Activated T-helper 9 cell treated with anti-CD3 and anti-CD28 coated beads, Interleukin-2, amount 50 U/mL, for 16 hours (primary cell): Measurements from ENCODE around the gene PIAS1.
A peak's percentile ranks its signal among the peaks of the same experiment; 100 is the strongest.
"Not testable (repeated sequence)": the region's sequence is repeated elsewhere in the genome, so short reads cannot be mapped to it uniquely, and the experiment has no call there.

Experiments
- DNase-seq: peaks from one replicate; pipeline ENCODE4 v3.0.0-alpha.2; 2020; ENCODE audit warnings: low read depth

PIAS1 gene

DNA sequence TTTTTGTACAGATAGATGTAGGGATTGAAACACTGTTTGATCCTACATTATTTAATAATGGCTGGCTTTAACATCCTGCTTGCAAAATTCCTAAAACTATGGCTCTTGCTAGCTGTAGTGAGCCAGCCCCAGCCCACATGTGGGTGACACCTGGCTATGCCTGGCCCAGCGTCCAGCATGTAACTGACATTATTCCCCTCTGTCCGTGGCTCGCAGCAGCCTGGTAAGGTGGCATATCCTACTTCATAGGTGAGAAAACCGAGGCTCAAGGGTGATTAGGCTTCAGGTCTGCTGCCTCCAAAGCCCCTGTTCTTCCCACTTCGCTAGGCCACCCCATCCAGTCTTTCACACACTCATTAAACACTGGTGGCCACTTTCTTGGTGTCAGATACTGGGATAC lies 149.4 kb downstream of the PIAS1 start:
- no peak for DNase-seq

DNA sequence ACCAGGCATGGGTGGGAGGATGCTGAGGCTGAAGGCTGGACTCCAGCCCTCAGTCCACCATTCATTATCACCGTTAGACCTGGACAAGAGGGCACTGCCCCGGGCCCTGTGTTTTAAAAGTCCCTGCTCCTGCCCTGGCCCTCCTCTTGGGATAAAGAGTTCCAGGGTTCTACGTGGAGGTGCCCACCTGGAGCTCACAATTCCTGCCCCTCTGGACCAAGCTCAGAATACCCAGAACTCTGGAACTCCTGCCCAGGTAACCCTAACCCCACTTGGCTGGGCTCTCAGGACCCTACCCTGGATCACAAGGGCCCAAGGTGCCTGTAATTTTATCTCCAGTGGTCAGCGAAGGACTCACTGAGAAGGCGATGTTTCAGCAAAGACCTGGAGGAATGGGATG lies 149.8 kb downstream of the PIAS1 start:
- no peak for DNase-seq

DNA sequence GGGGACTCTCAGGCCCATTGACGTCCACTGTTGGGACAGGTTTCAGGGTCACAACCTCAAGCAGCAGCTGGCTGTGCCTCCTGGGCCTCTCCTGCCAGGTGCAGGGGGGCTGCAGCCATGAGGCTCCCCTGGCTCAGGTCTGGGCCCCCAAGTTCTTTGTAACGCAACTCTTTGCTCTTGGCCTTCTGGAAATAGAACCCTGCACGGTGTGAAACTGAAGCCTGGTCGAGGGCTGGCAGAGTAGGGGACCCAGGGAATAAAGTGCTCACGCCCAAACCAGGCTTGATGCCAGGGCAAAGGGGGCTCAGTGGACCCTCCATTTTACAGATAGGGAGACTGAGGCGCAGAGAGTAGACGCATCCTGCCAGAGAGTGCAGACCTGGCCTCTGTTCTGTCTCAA lies 150.2 kb downstream of the PIAS1 start:
- no peak for DNase-seq

DNA sequence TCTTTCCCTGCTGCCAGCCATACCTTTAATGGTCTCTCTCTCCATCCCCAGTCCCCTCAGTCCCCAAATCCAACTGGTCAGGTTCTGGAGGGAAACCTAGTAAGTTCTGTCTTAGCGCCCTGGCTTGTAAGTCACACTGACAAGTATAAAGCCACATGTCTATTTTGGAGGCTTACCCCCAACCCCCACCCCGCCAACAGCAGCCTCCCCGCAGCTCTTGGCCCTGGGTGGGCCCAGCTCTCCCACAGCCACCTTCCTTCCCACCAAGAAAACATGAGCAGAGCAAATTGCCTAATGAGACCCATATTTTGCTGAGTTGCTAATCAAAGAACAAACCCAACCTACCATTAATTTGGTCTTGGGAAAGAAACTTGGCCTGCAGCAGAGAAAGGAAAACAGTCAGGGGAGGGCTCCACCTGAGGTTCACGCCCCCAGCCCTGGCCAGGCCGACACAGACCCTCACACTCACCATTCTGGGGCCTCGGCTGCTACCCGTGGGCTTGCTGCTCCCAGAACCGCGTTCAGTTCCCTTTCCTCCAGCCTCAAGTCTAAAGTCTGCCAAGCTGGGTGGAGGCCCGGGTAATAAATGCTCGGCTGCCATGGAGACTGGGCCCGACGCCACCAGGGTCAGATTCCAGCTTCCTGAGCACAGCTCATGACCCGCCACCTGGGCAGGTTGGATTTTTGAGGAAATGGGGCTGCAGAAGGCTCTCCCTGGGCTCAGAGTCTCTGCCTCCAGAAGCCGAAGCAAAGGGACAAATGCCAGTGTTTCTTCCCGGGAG lies 150.9 kb downstream of the PIAS1 start, which contains the start of gene CALML4:
Gene CALML4, minus strand, starts transcription at position 557 of the 782 bp plus-strand sequence. Its CDS starts 85 bp downstream, at position 472.
- no peak for DNase-seq

DNA sequence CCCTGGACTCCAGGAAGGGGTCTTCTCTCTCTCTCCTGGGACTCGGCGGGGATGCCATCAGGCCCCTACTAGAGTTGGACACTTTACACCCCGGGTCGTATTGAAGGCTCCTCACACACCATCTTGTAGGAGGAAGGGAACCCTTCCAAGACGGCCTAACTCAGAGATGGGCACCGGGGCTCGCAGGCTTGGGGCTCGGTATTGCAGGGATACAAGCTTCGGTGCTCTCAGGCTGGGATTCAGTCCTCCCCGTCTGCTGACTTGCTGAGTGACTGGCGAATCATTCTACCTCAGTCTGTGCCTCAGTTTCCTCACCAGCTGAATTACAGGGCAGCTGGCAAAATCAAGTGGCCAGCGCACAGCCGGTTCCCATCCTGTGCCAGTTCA lies 151.4 kb downstream of the PIAS1 start:
- no peak for DNase-seq

DNA sequence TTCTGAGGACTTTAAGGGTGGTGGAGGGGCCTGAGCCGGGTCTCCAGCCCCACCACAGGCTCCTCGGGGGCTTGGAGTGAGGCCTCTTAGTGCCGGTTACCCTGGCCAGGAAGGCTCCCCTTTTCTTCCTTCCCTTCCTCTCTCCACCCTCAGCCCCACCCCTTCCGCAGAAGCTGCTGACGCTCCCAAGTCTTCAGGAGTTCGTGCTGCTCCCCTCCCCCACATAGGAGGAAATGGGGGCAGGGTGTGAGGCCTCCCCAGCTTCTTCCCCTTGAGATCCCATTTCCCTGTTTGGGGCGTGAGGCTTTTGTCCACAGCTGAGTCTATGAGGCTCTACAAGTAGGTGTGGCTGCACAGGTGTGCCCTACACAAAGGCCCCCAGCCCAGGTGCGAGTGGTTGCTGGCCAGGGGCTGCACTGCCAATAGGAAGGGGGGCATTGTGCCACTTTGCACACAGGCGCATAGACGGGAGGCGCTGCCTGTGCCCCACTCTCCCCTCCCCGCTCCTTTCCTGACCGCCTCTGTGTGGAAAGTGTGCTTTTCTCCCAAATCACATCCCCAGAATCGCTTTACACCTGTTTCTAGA lies 151.9 kb downstream of the PIAS1 start:
- no peak for DNase-seq

DNA sequence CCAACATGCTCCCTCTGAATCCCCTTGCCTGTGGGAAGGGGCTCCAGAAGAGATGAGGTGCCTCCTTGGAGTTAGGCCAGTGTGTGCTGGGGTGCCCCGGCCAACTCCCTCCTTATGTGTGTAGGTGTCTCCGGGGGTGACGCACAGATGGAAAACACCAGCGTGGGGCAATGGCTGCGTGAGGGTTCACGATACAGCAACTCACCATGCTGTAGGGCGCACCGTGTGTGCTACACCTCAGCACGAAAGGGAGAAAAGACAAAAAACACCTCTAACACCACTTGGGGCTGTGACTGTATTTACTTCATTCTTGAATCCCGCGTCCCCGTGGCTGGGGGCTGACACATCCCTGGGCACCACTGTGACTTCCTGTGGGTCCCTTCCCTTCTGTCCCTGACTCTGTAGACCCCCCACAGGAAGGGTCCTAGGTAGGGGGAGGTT lies 152.6 kb downstream of the PIAS1 start:
- DNase-seq: no peak

DNA sequence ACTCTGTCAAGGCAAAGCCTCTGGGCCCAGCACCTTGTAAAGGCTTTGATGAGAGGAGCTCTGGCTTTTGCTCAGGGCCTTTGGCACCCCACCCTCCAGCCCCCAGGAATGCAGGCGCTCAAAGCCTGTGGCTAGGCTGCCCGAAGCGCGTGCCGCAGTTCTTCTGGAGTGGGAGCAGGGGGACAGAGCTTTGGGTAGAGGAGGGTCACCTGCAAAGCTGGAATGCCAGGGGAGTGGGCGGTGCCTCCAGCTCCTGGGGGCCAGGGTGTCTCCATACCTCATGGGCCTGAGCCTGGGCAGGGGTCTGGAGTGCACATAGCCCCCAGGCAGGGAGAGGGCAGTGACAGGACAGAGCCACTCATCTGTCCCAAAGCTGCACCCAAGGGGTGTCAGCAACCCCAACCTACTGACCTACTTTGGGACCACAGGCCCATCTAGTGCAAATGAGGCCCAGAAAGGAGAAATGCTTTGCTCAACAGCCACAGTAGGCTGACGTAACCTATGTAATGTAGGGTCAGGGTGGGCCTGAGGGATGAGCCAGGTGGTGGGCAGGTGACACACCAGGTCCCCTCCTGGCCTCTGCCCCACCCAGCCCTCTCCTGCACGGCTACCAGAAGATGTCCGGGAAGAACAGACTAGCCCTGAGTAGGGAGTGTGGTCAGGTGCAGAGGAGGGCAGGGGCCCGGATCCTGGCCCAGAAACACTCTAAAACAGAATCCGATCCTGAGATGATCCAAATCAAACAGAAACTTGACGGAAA lies 153.2 kb downstream of the PIAS1 start:
- DNase-seq: no peak

DNA sequence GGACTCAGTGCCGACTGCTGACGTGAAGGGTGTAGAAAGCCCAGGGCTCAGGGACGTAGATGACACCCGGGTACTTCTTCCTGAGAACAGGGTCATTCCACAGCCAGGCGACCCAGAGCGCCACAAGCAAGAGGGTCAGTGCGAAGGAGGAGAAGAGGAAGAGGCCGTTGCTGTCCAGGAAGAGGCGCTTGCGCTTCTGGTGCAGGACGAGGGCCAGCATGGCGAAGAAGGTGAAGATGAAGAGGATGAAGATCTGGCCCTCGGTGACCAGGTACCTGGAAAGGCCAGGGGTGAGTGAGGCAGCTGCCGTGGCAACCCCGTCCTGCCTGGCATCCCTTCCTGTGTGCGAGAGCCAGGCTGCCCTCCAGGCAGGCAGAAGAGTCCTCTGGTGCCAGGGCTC lies 154.0 kb downstream of the PIAS1 start:
- DNase-seq: no peak

DNA sequence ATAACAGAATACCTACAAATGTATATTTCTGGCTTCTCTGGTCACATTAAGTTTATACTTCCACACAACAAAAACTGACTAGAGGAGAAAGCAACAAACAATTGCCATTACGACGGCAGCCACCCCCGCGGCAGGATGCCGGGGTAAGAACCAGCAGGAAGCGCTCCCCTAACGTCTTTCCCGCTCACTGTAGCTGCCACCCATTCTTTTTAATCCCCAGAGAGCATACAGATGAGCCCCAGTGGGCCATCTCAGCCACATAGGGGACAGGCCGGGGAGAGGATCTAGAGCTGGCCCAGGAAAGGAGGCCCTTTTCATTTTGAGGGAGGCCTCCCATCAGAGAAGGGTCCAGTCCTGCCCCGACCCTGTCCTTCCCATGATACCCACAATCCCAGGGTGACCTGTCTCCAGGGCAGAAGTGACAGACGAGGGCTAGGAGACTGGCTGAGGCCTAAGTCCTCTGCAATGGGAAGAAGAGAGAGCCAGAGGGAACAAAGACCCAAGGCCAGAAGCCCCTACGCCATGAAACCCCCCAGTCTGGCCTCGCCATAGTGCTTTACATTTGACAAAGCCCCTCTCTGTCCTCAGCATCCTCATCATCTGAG lies 154.6 kb downstream of the PIAS1 start:
- no peak for DNase-seq

DNA sequence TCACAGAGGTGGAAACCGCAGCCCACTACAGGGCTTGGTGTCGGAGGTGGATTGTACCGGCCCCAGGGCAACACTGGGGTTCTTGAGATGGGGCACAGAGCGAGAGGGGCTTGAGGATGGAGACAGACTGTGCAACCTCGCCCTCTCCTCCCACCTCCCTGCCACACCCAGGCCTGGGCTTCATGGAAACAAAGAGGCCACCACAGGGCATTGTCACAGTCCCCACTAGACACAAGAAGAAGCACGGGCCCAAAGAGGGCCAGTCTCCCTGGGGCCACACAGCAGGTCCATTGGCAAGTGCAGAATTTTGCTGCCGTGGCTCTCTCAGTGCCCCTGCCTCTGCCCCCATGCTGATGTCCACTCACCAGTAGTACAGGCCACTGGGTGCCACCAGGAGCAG lies 155.2 kb downstream of the PIAS1 start:
- no peak for DNase-seq

DNA sequence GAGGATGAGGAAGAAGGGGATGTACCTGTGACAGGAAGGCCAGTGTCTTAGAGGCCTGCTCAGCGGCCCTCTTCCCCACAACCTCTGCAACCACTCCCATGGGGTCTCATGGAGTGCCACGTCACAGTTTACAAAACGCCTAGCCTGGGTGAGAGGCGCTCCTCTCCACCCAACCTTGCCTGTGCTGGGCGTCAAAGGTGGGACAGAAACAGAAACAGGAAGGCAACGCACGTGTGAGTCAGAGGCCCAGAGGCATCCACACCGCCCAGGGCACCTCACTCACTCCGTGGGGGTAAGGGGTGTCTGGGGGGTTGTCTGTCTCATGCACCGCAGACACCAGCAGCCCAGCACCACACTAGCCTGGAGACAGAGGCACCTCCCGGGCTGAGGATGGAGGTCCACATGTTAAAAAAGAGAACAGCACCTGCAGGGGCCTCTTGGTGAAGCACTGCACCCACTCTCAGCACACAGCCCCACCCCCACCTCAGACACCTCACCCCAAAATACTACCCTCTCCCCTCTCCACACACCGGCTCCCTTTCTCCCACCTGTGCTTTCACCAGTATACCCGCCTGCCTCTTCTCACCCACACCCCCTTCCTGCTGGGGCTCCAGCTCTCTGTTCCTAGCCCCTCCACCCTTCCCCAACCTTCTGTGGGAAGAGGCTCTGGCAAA lies 155.8 kb downstream of the PIAS1 start:
- DNase-seq: peak; percentile 22

DNA sequence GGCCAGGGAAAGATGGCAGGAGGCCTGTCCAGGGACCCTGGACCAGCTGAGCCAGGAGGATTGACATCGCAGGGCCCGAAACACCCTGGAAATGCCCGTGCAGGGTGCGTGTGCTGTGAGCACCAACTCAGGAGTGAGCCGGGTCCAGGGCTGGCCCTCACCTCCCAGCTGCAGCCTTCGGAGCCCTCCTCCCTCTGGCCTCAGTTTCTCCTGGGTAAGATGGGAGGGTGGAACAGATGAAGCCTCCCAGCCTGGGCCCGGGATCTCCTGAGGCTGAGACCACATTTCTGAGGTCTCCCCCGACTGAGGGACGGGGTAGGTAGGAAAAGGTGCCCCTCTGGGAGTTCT lies 156.3 kb downstream of the PIAS1 start:
- DNase-seq: no peak

DNA sequence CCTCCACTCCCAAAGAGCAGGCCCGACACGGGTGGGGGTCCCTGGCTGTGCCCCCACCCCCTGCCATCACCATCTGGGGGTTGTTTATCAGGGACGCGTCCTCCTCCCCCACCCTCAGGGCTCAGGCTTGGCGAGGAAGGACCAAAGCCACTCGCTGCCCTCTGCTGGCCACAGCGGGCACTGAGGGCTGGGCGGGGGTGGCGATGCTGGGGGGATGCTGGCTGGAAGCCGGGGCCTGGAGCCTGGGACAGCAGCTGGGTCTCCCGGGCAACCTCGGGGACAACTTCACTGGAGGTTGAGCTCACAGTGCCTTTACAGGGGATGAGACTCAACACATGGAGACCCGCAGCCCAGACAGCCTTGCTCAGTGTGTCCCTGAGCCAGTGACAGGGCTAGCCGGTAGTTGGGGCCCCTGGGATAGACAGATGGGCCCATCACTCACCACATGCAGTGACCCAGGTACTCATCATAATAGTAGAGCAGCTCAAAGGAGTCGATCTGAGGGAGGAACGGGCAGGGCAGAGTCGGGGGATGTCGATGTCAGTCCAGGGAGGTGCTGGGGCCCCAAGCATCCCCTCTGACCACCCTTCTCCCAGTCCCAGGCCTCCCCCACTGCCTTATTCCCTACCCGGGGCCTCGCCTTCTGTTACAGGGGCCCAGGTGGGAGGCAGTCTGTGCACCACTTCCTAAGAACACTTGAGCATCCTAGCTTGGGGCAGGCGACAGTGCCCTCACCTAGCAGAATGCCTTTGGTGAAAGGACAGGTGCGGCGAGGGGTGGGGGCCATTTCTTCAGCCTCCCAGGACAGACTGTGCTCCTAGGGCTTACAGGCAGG lies 156.9 kb downstream of the PIAS1 start:
- peak; percentile 32 for DNase-seq

DNA sequence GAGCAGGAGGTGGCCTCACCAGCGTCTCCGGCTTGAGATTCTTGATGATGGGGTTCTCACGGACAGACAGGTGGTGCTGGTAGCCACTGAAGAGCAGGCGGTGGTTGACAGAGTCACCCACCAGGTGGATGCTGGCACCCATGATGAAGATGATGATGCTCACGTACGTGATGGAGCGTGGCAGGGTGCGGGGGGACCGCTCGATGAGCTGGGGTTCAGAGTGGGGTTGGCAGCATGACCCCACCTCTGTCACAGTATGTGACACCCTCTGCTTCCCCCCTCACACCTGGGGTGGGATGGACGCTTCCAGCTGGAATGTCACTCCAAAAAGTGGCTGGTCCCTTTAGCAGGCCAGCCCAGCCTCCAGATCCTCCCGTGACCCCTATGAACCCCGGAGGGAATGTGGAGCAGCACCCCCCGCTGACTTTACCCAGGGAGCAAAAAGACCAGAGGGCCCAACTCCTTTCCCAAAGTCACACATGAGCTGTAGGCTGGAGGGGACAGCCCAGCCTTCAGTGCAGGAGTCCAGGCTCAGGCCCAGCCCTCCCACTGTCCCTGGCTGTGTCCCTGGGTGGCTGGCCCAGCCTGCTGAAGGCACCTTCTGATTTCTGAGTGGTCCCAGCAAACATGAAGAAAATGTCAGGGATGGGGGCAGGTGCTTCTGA lies 157.7 kb downstream of the PIAS1 start:
- DNase-seq: no peak

DNA sequence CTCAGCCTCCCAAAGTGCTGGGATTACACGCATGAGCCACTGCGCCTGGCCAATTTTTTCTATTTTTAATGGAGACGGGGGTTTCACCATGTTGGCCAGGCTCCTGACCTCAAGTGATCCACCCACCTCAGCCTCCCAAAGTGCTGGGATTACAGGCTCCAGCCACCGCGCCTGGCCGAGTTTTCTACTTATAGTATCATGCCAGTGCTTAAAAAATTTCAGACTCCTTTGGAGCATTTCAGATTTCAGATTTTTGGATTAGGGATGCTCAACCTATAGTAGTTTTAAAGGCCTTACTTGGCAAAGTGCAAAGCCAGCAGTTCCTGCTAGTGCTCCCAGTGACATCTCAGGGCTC lies 159.4 kb downstream of the PIAS1 start:
- DNase-seq: not testable (repeated sequence)

DNA sequence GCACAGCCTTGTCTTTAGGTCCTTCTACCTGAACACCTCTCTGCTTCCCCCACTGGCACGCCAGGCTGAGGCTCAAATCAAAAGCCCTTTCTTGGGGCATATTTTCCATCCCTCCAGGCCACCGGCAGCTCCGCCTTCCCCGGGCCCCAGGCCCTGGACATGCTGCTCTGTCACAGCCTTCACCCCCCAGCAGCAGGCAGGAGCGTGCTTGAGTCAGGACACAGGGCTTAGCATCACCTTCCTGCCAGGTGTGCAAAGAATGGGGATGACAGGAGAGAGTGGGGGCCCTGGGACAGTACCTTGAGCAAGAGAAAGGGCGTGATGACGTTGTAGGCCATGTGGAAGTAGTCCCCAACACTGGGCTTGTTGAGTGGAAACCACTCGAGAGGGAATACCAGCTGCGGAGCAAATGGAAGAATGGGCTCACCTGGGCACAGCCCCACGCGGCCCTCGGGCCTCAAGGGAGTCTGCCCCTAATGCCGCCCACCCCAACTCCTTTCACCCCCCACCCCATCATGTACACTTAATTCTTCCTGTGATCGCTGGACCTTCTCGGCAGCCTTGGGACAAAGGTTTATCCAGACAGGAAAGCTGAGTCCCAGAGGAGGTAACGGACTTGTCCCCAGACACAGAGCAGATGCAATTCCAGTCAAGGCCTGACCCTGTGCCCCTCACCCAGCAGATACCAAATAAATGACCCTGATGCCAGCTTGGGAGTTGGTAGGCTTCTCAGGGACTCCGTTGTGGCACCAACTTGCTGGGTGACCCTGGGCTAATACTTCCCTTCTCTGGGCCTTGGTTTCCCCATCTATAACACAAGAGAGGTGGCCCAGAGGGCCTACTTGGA lies 160.1 kb downstream of the PIAS1 start:
- DNase-seq: no peak

DNA sequence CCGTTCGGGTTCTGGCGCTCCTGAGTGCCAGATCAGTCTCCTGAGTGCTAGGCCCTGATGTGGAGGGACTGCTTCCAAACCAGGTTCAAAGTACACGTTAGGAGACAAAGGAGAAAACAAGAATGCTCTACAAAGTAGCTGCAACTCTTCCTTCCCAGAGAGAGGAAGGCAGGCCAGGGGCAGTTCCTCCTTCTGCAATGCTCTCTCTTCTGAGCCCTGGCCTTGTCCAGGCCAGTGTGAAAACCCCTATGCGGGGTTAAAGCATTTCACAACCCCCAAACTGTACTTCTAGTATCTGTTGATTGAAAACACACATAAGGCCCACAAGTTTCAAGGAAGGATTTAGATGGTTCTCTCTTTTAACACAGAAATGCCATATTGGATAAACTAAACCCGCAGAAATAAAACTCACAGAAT lies 160.7 kb downstream of the PIAS1 start:
- DNase-seq: no peak

DNA sequence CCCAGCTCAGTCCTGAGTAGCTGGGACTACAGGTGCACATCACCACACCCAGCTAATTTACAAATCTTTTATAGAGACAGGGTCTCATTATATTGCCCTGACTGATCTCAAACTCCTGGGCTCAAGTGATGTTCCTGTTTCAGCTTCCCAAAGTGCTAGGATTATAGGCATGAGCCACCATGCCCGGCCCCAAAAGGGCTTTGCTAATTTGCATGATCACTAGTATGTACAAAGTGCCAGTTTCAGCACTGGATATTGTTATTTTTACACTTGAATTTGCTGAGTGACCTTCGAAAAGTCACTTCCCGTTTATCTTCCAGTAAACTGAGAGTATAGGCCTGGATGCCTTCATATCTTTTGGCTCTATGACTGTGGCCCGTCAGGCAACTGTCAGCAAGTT lies 163.2 kb downstream of the PIAS1 start:
- no peak for DNase-seq

DNA sequence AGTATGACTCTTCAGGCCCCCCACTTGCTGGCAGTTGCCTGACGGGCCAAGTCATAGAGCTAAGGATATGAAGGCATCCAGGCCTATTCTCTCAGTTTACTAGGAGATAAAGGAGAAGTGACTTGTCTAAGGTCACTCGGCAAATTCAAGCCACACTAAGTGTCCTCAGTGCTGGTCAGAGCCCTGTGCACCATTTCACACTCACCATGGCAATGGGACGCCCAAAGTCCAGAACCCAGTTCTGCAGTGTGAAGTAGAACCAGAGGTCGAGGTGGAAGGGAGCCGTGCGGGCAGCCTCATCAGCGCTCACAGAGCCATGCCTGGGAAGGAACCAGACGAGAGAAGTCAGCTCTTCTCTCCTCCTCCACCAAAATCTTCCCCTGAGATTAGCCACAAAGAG lies 164.2 kb downstream of the PIAS1 start:
- no peak for DNase-seq
